Endodermal cell (in vitro differentiated cells): ENCODE measurements around the gene TBC1D1. TPM values are rescaled to one million over a fixed set of nuclear protein-coding genes. Genes with fewer than 3 reads are reported as not detected.

Source experiments
- DNase-seq: peaks from one replicate; pipeline ENCODE4 v3.0.0-alpha.2; 2017
- H3K27ac ChIP-seq: 2 replicates; pipeline ENCODE4 v1.5.1; 2013; ENCODE audit warnings: mild to moderate bottlenecking, low read depth, low read length, moderate library complexity
- H3K27me3 ChIP-seq: 2 replicates; pipeline ENCODE4 v1.6.1; 2013; ENCODE audit warnings: mild to moderate bottlenecking, low read length, moderate library complexity; ENCODE audit not compliant: insufficient read depth, control insufficient read depth, poor library complexity, severe bottlenecking
- H3K36me3 ChIP-seq: 2 replicates; pipeline ENCODE4 v1.7.0; 2013; ENCODE audit warnings: mild to moderate bottlenecking, low read length, moderate library complexity; ENCODE audit not compliant: control insufficient read depth, insufficient read depth
- H3K4me1 ChIP-seq: one replicate; pipeline ENCODE4 v1.7.0; 2013; ENCODE audit warnings: low read length; ENCODE audit not compliant: control insufficient read depth, insufficient read depth
- H3K4me3 ChIP-seq: 2 replicates; pipeline ENCODE4 v1.5.1; 2013; ENCODE audit warnings: mild to moderate bottlenecking, low read length, moderate library complexity
- H3K9ac ChIP-seq: 2 replicates; pipeline ENCODE4 v1.6.1; 2013; ENCODE audit warnings: mild to moderate bottlenecking, low read length, moderate library complexity; ENCODE audit not compliant: poor library complexity, severe bottlenecking; ENCODE audit errors: extremely low read depth
- H3K9me3 ChIP-seq: 2 replicates; pipeline ENCODE4 v1.6.1; 2013; ENCODE audit warnings: mild to moderate bottlenecking, low read length, moderate library complexity; ENCODE audit not compliant: control insufficient read depth
- H3K27ac Mint-ChIP-seq: 2 replicates; pipeline ENCODE4 v1.8.0; 2020; ENCODE audit warnings: mixed read lengths
- H3K27me3 Mint-ChIP-seq: 2 replicates; pipeline ENCODE4 v1.8.0; 2021; ENCODE audit warnings: mild to moderate bottlenecking, mixed read lengths; ENCODE audit not compliant: insufficient read depth
- H3K36me3 Mint-ChIP-seq: 2 replicates; pipeline ENCODE4 v1.8.0; 2020; ENCODE audit warnings: low read depth, mixed read lengths
- H3K4me1 Mint-ChIP-seq: 2 replicates; pipeline ENCODE4 v1.8.0; 2020; ENCODE audit warnings: mixed read lengths
- H3K4me3 Mint-ChIP-seq: 2 replicates; pipeline ENCODE4 v1.8.0; 2020; ENCODE audit warnings: mild to moderate bottlenecking, moderate library complexity, mixed read lengths
- H3K9me3 Mint-ChIP-seq: 2 replicates; pipeline ENCODE4 v1.8.0; 2020; ENCODE audit warnings: mild to moderate bottlenecking, mixed read lengths
- CTCF ChIP-seq: fragments of 200-600 bp; sonication (generic); conservative IDR thresholded peaks from 2 replicates; pipeline ENCODE4 v1.5.0; 2021; ENCODE audit warnings: antibody characterized with exemption, mild to moderate bottlenecking
- WGBS, 2 experiments: methylation state at CpG; one replicate each; pipeline versions ENCODE4 v1.1.5 to v1.1.7; 2013; ENCODE audit warnings: missing lambda C conversion rate in 2 of 2, mixed read lengths in 1 of 2; ENCODE audit not compliant: insufficient coverage in 1 of 2, insufficient read length in 1 of 2; 5-methylcytosine and 5-hydroxymethylcytosine counted together
- total RNA-seq, 2 donors: library from RNA; stranded (reverse); fragmentation: NEBNext Ultra II Directional in 1 of 2; extraction: Animal tissue kit (Norgen Biotek cat#: 25700) in 1 of 2; gene quantifications; 2 replicates in 1 of 2; 3 replicates in 1 of 2; pipeline ENCODE4 v1.2.1, GENCODE V29; 2021

TBC1D1 gene
- total RNA-seq, 2 donors from 2014 or later: 110 to 122 TPM

- Histone ChIP-seq H3K27ac (peak overlapping the region; percentile 37), H3K36me3 (no peaks in the 10 kb centered on the region), H3K27me3 (no peaks in the 10 kb centered on the region), H3K9me3 (peaks cover 5% of the 10 kb centered on the region), H3K4me3 (no peak overlapping the region), H3K9ac (no peak overlapping the region), H3K4me1 (no peaks in the 10 kb centered on the region)
- Mint-ChIP-seq H3K27ac (no peak overlapping the region), H3K9me3 (peaks cover 8% of the 10 kb centered on the region), H3K4me1 (peaks cover 2% of the 10 kb centered on the region), H3K4me3 (no peak overlapping the region), H3K36me3 (no peaks in the 10 kb centered on the region), H3K27me3 (no peaks in the 10 kb centered on the region)
- TF ChIP-seq CTCF: no peak
- WGBS, 2 experiments: 71 to 85% methylated on average over 2 to 4 of the region's 4 CpGs
- DNase-seq: no peak
These were observed 271.4 kb downstream of the TBC1D1 start for GRCh38 chr4:38162240-38162784.

GRCh38 chr4:38163216-38164006 is 272.5 kb downstream of the TBC1D1 start:
- H3K27ac Mint-ChIP-seq: no peak overlapping the region
- Histone ChIP-seq H3K4me3 (no peak overlapping the region), H3K4me1 (no peaks in the 10 kb centered on the region), H3K9ac (no peak overlapping the region), H3K27ac (no peak overlapping the region), H3K9me3 (peaks cover 5% of the 10 kb centered on the region), H3K36me3 (no peaks in the 10 kb centered on the region), H3K27me3 (no peaks in the 10 kb centered on the region)
- no peak overlapping the region for H3K4me3 Mint-ChIP-seq
- 96 to 100% methylated on average over 2 to 5 of the region's 5 CpGs for WGBS, 2 experiments
- no peaks in the 10 kb centered on the region for H3K27me3 Mint-ChIP-seq
- no peak for TF ChIP-seq CTCF
- no peak for DNase-seq
- H3K9me3 Mint-ChIP-seq: peaks cover 8% of the 10 kb centered on the region
- H3K4me1 Mint-ChIP-seq: peaks cover 2% of the 10 kb centered on the region
- H3K36me3 Mint-ChIP-seq: no peaks in the 10 kb centered on the region

- no peak overlapping the region for H3K4me3 ChIP-seq
- Mint-ChIP-seq H3K27me3 (no peaks in the 10 kb centered on the region), H3K36me3 (no peaks in the 10 kb centered on the region), H3K4me1 (peaks cover 2% of the 10 kb centered on the region), H3K4me3 (no peak overlapping the region), H3K27ac (no peak overlapping the region), H3K9me3 (peaks cover 8% of the 10 kb centered on the region)
- TF ChIP-seq CTCF: no peak
- WGBS, 2 experiments: 88 to 90% methylated on average over 1 to 3 of the region's 3 CpGs
- H3K9ac ChIP-seq: no peak overlapping the region
- no peaks in the 10 kb centered on the region for H3K27me3 ChIP-seq
- H3K27ac ChIP-seq: no peak overlapping the region
- no peaks in the 10 kb centered on the region for H3K4me1 ChIP-seq
- H3K36me3 ChIP-seq: no peaks in the 10 kb centered on the region
- DNase-seq: no peak
- peaks cover 5% of the 10 kb centered on the region for H3K9me3 ChIP-seq
These were observed 273.5 kb downstream of the TBC1D1 start for GRCh38 chr4:38164346-38164745.
